Measurements from ENCODE around the gene ZFYVE27. TPM values are rescaled to one million over a fixed set of nuclear protein-coding genes. Genes with fewer than 3 reads are reported as not detected.

ZFYVE27 gene
- total RNA-seq, 2 experiments from 2014 or later = 20.2 to 22.6 TPM

GRCh38 chr10:97762816-97763215 is 25.9 kb downstream of the ZFYVE27 start:
- Mint-ChIP-seq H3K4me3 (no peak overlapping the region), H3K4me1 (no peaks in the 10 kb centered on the region), H3K36me3 (ENCODE audit: low read depth) (peaks cover 21% of the 10 kb centered on the region), H3K9me3 (ENCODE audit: low read depth) (no peaks in the 10 kb centered on the region), H3K27ac (no peak overlapping the region), H3K27me3 (no peaks in the 10 kb centered on the region)
- POLR2A ChIA-PET = interaction anchor here (1.1 kb wide), 1 partner anchor 77 kb away, joined by 5 read pairs; no protein-coding TSS in a partner anchor
- intact Hi-C loops (cut with DNase I, micrococcal nuclease) = no loop called here
- no peak for ATAC-seq
- no peak for DNase-seq
- CTCF ChIA-PET = interaction anchor here (0.7 to 1.9 kb wide), 6 partner anchors 10 to 152 kb away, joined by 3 to 7 read pairs (median 3); no protein-coding TSS in a partner anchor

GRCh38 chr10:97763411-97763810 is 26.5 kb downstream of the ZFYVE27 start:
- H3K9me3 Mint-ChIP-seq (ENCODE audit: low read depth) = no peaks in the 10 kb centered on the region
- no peak for ATAC-seq
- intact Hi-C loops (cut with DNase I, micrococcal nuclease) = no loop called here
- H3K4me3 Mint-ChIP-seq = no peak overlapping the region
- H3K27me3 Mint-ChIP-seq = no peaks in the 10 kb centered on the region
- H3K4me1 Mint-ChIP-seq = no peaks in the 10 kb centered on the region
- no peak overlapping the region for H3K27ac Mint-ChIP-seq
- peaks cover 20% of the 10 kb centered on the region for H3K36me3 Mint-ChIP-seq (ENCODE audit: low read depth)
- POLR2A ChIA-PET = interaction anchor here (1.1 kb wide), 1 partner anchor 77 kb away, joined by 5 read pairs; no protein-coding TSS in a partner anchor
- DNase-seq = no peak
- CTCF ChIA-PET = interaction anchor here (0.7 to 1.9 kb wide), 4 partner anchors 9 to 152 kb away, joined by 3 to 7 read pairs (median 4); no protein-coding TSS in a partner anchor

DNA sequence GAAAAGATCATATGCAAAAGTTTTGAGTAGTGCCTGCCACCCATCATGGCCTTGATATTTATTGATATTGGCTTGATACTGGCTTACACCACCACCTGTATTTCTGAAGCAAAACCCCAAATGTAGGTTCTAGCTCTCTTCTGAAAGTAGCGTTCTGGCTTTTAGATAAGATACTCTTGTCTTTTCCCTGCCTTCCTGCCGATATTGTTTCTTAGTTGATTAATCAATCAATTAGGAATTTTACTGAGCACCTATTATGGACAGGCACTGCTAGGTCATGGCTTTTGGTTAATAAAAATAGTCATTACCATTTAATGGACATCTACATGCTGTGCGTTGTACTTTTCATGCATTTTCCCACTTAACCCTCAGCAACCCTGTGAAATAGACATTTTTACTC is 27.0 kb downstream of the ZFYVE27 start:
- ATAC-seq (no peak), DNase-seq (no peak)
- no peaks in the 10 kb centered on the region for H3K9me3 Mint-ChIP-seq (ENCODE audit: low read depth)
- no peak overlapping the region for H3K27ac Mint-ChIP-seq
- H3K4me3 Mint-ChIP-seq = no peak overlapping the region
- H3K4me1 Mint-ChIP-seq = no peaks in the 10 kb centered on the region
- H3K36me3 Mint-ChIP-seq (ENCODE audit: low read depth) = peaks cover 20% of the 10 kb centered on the region
- peaks cover 2% of the 10 kb centered on the region for H3K27me3 Mint-ChIP-seq
- ChIA-PET CTCF (interaction anchor here (0.7 to 1.9 kb wide), 4 partner anchors 8 to 62 kb away, joined by 3 to 7 read pairs (median 4); no protein-coding TSS in a partner anchor), POLR2A (no interaction called here)
- intact Hi-C loops (cut with DNase I, micrococcal nuclease) = no loop called here

GRCh38 chr10:97764519-97764931 is 27.6 kb downstream of the ZFYVE27 start:
- Mint-ChIP-seq H3K9me3 (ENCODE audit: low read depth) (no peaks in the 10 kb centered on the region), H3K4me1 (no peaks in the 10 kb centered on the region), H3K4me3 (no peak overlapping the region), H3K27me3 (peaks cover 5% of the 10 kb centered on the region), H3K27ac (no peak overlapping the region), H3K36me3 (ENCODE audit: low read depth) (peaks cover 17% of the 10 kb centered on the region)
- CTCF ChIA-PET = interaction anchor here (0.6 to 1.1 kb wide), 3 partner anchors 12 to 40 kb away, joined by 3 read pairs; no protein-coding TSS in a partner anchor
- no peak for ATAC-seq
- no peak for DNase-seq
- POLR2A ChIA-PET = no interaction called here
- intact Hi-C loops (cut with DNase I, micrococcal nuclease) = no loop called here

DNA sequence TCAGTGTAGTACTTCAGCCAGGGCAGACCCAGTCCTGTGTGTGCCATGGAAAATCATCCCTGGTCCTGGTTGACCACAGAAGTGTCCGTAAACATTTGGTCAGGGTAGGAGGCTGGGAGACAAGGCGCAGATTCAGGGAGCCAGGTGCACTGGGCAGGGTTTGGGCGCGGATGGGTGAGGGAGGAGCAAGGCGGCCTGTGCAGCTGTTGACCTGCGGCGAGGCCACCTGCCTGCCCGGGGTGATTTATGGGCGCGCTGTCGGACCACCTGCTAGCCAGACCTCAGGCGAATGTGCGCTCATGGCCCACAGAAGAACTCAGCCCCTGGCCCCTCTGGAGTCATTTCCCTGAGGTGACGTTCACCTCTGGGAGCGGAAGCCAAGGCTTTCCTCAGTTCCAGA is 28.3 kb downstream of the ZFYVE27 start:
- CTCF ChIA-PET = no interaction called here
- Mint-ChIP-seq H3K4me1 (no peaks in the 10 kb centered on the region), H3K36me3 (ENCODE audit: low read depth) (peaks cover 11% of the 10 kb centered on the region), H3K27ac (no peak overlapping the region), H3K9me3 (ENCODE audit: low read depth) (no peaks in the 10 kb centered on the region), H3K27me3 (peaks cover 7% of the 10 kb centered on the region), H3K4me3 (no peak overlapping the region)
- intact Hi-C loops (cut with DNase I, micrococcal nuclease) = no loop called here
- POLR2A ChIA-PET = no interaction called here
- ATAC-seq (no peak), DNase-seq (no peak)

DNA sequence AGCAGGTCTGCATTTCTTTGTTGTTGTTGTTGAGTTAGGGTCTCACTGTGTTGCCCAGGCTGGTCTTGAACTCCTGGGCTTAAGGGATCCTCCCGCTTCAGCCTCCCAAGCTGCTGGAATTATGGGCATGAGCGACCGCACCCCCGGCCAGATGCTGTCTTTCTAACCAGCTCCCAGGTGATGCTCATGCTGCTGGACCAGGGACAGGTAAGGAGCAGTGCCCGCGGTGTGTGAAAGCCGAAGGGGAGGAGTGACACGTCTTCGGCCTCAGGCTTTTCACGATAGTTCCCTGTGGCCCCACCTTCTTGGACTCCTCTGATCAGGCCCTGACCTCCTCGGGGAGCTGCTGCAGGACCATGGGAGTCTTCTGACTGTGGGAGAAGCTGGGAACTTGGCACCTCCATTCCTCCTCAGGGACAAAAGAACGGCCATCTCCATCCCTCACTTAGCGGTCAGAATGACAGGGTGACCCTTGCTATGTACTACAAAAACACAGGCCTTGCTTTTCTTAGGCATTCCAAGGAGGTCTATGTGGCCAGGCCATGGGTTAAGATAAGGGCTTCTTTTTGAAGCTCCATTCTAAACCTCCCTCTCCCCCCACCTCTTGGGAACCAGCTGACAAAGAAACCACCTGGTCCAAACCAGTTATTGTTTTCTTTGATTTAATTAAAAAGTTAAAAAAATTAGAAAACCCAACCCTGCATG is 29.3 kb downstream of the ZFYVE27 start:
- POLR2A ChIA-PET = no interaction called here
- Mint-ChIP-seq H3K27me3 (peaks cover 17% of the 10 kb centered on the region), H3K4me3 (no peak overlapping the region), H3K36me3 (ENCODE audit: low read depth) (peaks cover 7% of the 10 kb centered on the region), H3K9me3 (ENCODE audit: low read depth) (no peaks in the 10 kb centered on the region), H3K27ac (no peak overlapping the region), H3K4me1 (peaks cover 4% of the 10 kb centered on the region)
- CTCF ChIA-PET = interaction anchor here (0.6 kb wide), 3 partner anchors 11 to 82 kb away, joined by 3 read pairs; no protein-coding TSS in a partner anchor
- intact Hi-C loops (cut with DNase I, micrococcal nuclease) = no loop called here
- ATAC-seq (no peak), DNase-seq (no peak)

- H3K4me3 Mint-ChIP-seq = no peak overlapping the region
- ATAC-seq (no peak), DNase-seq (no peak)
- no peaks in the 10 kb centered on the region for H3K36me3 Mint-ChIP-seq (ENCODE audit: low read depth)
- no peak overlapping the region for H3K27ac Mint-ChIP-seq
- H3K9me3 Mint-ChIP-seq (ENCODE audit: low read depth) = no peaks in the 10 kb centered on the region
- ChIA-PET CTCF (interaction anchor here (0.6 to 0.7 kb wide), 3 partner anchors 10 to 275 kb away, joined by 3 read pairs; no protein-coding TSS in a partner anchor), POLR2A (no interaction called here)
- H3K27me3 Mint-ChIP-seq = peaks cover 22% of the 10 kb centered on the region
- peaks cover 8% of the 10 kb centered on the region for H3K4me1 Mint-ChIP-seq
- intact Hi-C loops (cut with DNase I, micrococcal nuclease) = no loop called here
Observed at GRCh38 chr10:97766996-97767924, 30.3 kb downstream of the ZFYVE27 start.

DNA sequence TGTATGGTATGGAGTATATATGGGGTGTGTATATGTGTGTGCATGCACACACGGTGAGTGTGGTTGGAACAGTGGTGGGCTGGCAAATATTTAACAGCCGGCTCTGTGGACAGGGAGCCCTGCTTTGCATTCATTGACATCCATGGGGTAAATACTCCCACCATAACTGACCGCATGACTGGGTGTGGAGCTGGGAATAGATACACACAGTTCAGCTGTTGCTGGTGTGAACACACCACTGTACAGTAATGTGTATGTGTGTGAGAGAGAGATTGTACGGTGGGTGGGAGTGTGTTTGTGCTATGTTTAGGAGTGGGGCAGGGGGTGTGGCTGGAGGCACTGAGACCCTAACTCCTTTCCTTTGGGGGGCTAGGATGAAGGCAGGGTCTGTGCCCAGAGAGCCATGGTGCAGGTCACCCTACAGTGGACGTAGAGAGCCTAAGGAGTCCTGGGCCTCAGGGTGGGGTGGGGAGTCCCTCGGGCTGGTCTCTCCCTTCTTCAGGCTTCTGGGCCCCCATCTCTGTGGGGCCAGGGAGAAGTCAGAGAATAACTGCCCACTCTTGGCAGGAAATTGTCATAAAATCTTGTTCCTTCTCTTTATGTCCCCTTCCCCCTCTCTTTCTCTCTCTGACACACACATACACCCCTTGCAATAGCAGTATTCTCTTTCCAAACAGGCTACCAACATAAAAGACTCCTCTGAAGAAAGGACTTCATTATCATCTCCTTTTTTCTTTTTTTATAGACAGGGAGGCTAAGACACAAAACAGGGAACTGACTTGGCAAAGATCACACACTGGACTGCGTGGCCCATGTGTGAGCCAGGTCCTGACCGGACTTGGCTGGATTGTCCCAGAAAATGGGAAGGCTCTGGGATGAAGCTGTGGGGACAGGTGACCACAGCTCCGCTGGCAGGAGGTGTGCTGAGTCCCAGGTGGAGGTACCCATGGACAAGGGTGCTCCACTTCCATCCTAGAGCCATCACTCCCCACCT is 31.7 kb downstream of the ZFYVE27 start:
- Mint-ChIP-seq H3K27me3 (peaks cover 29% of the 10 kb centered on the region), H3K4me3 (no peak overlapping the region), H3K36me3 (ENCODE audit: low read depth) (no peaks in the 10 kb centered on the region), H3K9me3 (ENCODE audit: low read depth) (no peaks in the 10 kb centered on the region), H3K4me1 (peaks cover 9% of the 10 kb centered on the region), H3K27ac (no peak overlapping the region)
- DNase-seq = no peak
- CTCF ChIA-PET = no interaction called here
- POLR2A ChIA-PET = no interaction called here
- ATAC-seq = no peak
- intact Hi-C loops (cut with DNase I, micrococcal nuclease) = no loop called here

DNA sequence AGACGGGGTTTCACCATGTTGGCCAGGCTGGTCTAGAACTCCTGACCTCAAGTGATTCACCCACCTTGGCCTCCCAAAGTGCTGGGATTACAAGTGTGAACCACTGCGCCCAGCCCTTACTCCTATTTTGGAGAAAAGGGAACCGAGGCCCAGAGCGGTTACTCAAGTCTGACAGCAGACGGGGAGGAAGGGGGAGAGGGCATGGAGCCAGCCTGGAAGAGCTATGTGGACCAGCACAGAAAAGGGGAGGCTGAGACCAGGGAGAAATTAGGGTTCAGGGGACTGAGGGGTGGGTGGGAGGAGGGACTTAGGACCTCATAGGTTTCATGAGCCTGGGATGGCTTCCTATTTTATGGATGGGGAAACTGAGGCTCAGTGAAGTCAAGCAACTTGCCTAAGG is 33.3 kb downstream of the ZFYVE27 start:
- Mint-ChIP-seq H3K36me3 (ENCODE audit: low read depth) (no peaks in the 10 kb centered on the region), H3K4me1 (peaks cover 9% of the 10 kb centered on the region), H3K9me3 (ENCODE audit: low read depth) (no peaks in the 10 kb centered on the region), H3K27me3 (peaks cover 29% of the 10 kb centered on the region), H3K27ac (no peak overlapping the region), H3K4me3 (no peak overlapping the region)
- DNase-seq (no peak), ATAC-seq (no peak)
- ChIA-PET POLR2A (no interaction called here), CTCF (no interaction called here)
- intact Hi-C loops (cut with DNase I, micrococcal nuclease) = no loop called here

- intact Hi-C loops (cut with DNase I, micrococcal nuclease) = no loop called here
- DNase-seq (peak; percentile 23), ATAC-seq (peak; percentile 55)
- peaks cover 29% of the 10 kb centered on the region for H3K27me3 Mint-ChIP-seq
- H3K36me3 Mint-ChIP-seq (ENCODE audit: low read depth) = no peaks in the 10 kb centered on the region
- peak overlapping the region; percentile 30 for H3K4me3 Mint-ChIP-seq
- no peaks in the 10 kb centered on the region for H3K9me3 Mint-ChIP-seq (ENCODE audit: low read depth)
- H3K4me1 Mint-ChIP-seq = peaks cover 9% of the 10 kb centered on the region
- CTCF ChIA-PET = interaction anchor here (0.8 kb wide), 1 partner anchor 89 kb away, joined by 4 read pairs; no protein-coding TSS in a partner anchor
- no peak overlapping the region for H3K27ac Mint-ChIP-seq
- POLR2A ChIA-PET = no interaction called here
Observed at GRCh38 chr10:97771055-97771891, 34.3 kb downstream of the ZFYVE27 start.
